ENCODE results near the gene PFKFB1.
A peak's percentile ranks its signal among the peaks of the same experiment; 100 is the strongest.

PFKFB1 gene

GRCh38 chrX:54923376-54923775, 70.6 kb downstream of the PFKFB1 start:
- FAIRE-seq: no peak
- TF ChIP-seq CTCF (IDR thresholded peaks at IDR 0.05; ENCODE audit: insufficient read depth, missing control alignments): no peak

GRCh38 chrX:54922547-54922946, 71.4 kb downstream of the PFKFB1 start:
- no peak for FAIRE-seq
- TF ChIP-seq CTCF (IDR thresholded peaks at IDR 0.05; ENCODE audit: insufficient read depth, missing control alignments): no peak
- DNase-seq (ENCODE audit: insufficient read length, low spot score): no peak

More at GRCh38 chrX:54923376-54923775, 70.6 kb downstream of the PFKFB1 start:
- DNase-seq (ENCODE audit: insufficient read length, low spot score): no peak

GRCh38 chrX:54921427-54922021, 72.5 kb downstream of the PFKFB1 start:
- FAIRE-seq (no peak), DNase-seq (ENCODE audit: insufficient read length, low spot score) (no peak)
- TF ChIP-seq CTCF (IDR thresholded peaks at IDR 0.05; ENCODE audit: insufficient read depth, missing control alignments): no peak

- DNase-seq (ENCODE audit: insufficient read length, low spot score) (no peak), FAIRE-seq (no peak)
- no peak for TF ChIP-seq CTCF (IDR thresholded peaks at IDR 0.05; ENCODE audit: insufficient read depth, missing control alignments)
Measured at GRCh38 chrX:54920610-54921426, 73.2 kb downstream of the PFKFB1 start, which contains the start of gene TRO. TSS of gene TRO (plus strand) at chrX:54920824. CDS start at chrX:54922247, 1,423 bp downstream.

GRCh38 chrX:54909941-54910340, 84.0 kb downstream of the PFKFB1 start:
- no peak for DNase-seq (ENCODE audit: insufficient read length, low spot score)
- no peak for TF ChIP-seq CTCF (IDR thresholded peaks at IDR 0.05; ENCODE audit: insufficient read depth, missing control alignments)
- no peak for FAIRE-seq

GRCh38 chrX:54894159-54894558, 99.8 kb downstream of the PFKFB1 start:
- TF ChIP-seq CTCF (IDR thresholded peaks at IDR 0.05; ENCODE audit: insufficient read depth, missing control alignments): no peak
- FAIRE-seq: no peak

GRCh38 chrX:54891573-54891972, 102.4 kb downstream of the PFKFB1 start:
- peak; percentile 31 for TF ChIP-seq CTCF (IDR thresholded peaks at IDR 0.05; ENCODE audit: insufficient read depth, missing control alignments)
- FAIRE-seq (no peak), DNase-seq (ENCODE audit: insufficient read length, low spot score) (no peak)

More at GRCh38 chrX:54894159-54894558, 99.8 kb downstream of the PFKFB1 start:
- no peak for DNase-seq (ENCODE audit: insufficient read length, low spot score)
